NCI-H460 (cell line): ENCODE data around the gene MT1B. TPM values are rescaled to one million over a fixed set of nuclear protein-coding genes. Genes with fewer than 3 reads are reported as not detected.

ENCODE experiments used
- DNase-seq: peaks from one replicate; pipeline ENCODE4 v3.0.0-alpha.2; 2016; ENCODE audit warnings: low read depth; ENCODE audit errors: extremely low read depth
- total RNA-seq: library from RNA; depleted of rRNA; stranded (reverse); fragments of >200 nt; shearing (Covaris generic); gene quantifications from 2 replicates; pipeline ENCODE4 v1.2.3, GENCODE V29; 2014; rRNA removed

The MT1B gene
- total RNA-seq, 1 experiment from 2014 or later, result not detected

DNA sequence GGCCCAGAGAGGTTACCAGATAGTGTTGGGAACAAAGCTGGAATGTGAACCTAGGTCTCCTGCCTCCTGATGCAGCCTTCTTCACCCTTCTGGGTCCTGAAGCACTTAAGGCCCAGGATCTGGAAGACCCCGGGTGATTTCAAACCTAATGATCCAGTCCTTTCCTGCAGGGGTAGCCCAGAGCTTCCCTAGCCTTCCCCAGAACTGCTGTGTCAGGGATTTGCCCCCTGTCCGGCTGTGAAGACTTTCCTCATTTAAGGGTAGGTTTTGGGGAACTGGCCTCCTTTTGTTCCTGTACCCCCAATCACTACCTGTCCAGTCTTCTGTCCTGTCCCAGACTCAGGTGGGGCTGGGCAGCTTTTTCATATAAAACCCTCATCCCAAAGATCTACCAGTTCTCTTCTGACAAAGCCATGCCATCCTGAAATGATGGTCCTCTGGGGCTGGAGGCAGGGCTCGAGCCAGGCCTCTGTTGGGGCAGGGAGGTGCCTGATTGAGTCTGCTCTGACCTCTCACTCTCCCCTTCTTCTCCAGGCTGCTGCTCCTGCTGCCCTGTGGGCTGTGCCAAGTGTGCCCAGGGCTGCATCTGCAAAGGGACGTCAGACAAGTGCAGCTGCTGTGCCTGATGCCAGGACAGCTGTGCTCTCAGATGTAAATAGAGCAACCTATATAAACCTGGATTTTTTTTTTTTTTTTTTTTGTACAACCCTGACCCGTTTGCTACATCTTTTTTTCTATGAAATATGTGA, 31.9 kb downstream of the MT1B start:
- no peak for DNase-seq

DNA sequence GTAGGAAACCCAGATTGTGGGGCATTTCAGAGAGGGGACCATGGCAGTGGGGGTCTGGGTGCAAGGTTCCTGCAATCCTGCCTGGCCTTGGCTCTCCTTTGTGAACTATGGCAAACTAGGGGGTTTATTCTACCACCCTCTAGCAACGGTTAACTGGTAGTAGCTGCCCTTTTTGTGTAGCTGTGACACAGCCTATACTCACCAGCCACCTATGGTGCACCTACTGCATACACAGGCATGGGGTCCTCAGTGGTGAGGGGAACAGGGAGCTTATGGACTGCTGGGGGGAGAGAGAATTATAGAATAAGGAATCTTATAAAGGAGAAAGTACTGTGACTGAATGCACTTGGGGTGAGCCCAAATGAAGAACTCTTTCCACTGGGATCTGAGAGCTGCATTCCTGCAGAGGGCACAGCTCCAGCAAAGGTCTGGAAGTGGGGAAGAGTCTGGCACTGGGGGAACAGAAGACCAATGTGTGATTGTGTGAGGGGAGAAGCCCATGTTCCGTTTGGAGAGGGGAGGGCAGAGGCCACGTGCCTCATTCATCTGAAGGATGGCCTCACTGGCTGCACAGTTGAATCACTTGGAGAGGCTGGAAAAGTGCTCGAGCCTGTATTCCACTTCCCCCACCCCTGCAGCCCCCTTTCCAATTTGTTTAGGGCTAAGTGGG, 32.7 kb downstream of the MT1B start:
- no peak for DNase-seq

DNA sequence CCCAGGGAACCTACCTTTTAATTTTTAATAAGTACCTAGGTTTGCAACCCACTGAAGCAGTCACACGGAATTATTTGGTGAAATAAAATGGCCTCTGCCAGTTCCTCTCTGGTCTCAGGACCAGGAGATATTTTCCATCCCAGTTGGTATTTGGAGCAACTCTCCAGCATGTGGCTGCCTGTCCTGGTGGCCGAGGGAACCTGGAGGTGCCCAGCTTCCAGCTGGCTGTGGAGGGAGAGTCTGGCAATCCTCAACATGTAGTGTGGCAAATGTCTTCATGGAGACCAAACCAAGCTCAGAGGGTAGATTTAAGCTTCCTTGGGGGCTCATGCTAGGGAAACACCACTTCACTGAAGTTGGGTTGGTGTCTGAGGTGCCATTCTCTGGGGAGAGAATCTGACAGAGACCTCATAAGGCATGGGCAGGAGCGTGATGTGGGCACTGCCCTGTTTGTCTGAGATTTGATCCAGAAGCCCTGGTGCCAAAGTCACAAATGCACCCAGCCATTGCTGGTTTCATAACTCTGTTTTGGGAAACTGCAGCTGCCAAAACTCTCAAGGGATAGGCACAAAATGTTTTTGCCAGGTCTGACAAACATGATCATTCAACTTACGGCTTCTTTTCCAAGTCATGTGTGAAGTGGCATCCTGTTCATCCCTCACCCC, 33.4 kb downstream of the MT1B start:
- no peak for DNase-seq

DNA sequence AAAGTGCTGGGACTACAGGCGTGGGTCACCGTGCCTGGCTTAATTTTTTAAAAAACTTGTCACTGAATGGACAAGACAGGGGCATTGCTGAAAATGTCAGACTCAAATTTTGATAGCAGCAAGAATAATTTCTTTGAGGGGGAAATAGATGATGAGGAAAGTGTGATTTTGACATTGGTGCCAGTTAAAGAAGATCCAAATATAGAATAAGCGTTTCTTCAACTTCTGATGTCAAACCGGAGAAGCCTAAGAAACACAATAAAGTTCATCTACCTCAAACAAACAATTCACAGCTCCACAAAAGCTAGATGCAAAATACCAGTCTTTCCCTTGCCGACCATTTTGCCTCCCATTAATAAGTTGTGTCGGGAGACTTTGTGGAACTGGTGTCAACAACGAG, 35.1 kb downstream of the MT1B start:
- no peak for DNase-seq

DNA sequence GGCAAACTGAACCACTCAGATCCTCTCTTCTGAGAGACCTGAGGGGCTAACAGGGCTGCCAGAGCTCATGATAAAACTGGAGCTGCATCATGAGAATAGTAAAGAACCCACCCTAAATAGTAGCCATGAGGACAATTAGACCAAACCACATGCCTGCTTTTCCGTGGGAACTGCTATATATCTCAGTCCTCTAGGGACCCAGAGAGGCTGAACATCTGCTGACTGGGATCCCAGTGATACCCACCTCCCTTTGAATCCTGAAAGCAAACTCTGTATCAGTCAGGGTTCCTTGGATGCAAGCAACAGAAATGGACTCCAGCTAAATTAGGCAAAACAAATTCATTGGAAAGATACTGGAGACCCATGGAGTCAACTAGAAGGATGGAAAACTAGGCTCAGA, 37.1 kb downstream of the MT1B start:
- DNase-seq, result no peak

DNA sequence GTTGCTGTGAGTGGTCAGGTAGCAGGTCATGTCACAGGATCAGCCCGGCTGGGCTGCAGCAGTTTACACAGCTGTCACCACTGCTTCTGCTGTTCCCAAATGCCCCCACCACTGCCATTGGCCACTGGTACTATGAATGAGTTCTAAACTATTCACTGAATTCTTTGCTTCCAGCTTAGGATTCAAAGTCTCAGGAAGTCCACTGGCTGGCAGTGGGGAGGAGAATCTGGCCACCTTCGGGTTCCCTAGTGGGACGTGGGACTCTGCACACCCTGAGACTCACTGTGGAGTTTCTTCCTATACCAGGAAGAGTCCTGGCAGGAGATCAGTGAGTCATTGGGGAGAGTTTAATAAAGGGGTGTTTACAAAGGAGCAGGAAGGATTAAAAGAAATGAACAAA, 37.5 kb downstream of the MT1B start:
- DNase-seq, result no peak

DNA sequence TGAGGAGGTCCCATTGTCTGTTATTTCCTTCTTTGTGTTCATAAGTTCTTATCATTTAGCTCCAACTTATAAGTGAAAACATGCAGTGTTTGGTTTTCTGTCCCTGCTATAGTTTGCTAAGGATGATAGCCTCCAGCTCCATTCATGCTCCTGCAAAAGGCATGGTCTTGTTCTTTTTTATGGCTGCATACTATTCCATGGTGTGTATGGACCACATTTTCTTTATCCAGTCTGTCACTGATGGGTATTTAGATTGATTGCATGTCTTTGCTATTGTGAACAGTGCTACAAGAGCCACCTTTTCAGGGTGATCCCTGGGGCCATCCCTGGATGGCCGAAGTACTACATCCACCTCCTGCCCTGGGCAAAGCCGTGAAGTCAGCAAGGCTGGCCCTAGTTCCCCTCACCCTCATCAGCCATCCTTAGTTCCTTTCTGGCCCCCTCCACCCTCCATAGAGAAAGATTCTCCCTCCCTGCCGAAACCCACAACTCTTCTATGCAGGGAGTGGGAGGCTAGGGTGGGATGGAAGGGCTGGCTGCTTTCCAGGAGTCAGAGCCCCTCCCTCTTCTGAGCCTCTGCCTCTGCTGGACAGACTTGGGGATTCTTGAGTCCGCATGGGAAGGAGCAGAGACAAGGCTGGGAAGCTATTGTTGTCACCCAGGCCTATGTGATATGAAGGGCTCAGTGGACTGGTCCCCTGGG, 38.9 kb downstream of the MT1B start:
- no peak for DNase-seq

DNA sequence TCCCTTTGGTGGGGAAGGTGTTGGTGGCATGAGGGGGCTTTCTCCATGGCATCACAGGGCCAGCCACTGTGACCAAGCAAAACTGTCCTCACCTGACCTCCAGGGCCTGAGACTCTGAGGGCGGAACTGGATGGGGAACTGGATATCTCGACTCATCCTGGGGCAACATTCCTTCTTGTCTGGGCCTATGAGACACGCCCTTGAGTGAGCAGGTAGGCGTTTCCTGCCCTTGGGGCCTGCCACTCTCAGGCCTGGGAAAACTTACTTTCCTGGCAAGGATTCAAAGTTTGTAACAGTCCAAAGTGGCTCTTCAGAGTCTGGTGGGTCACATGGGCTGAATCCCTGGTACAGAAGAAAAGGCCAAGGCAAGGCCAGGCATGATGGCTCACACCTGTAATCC, 40.2 kb downstream of the MT1B start:
- no peak for DNase-seq

DNA sequence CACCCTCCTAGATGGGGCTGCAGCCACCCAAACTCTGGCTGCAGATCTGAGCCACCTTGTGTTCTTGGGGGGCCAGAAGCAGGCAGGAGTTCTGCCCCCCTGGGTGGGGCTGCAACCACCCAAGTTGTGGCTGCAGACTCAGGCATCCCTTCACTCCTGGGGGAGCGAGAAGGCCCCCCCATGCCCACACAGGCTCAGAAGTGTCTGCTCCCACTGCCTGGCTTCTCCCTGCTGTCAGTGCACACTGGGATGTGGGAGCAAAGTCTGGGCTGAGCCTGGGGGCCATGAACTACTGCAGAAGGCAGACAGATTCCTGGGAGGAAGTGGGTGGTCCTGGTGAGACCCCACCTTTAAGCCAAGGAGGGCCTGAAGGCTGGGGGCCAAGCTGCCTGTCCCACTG, 43.6 kb downstream of the MT1B start:
- DNase-seq, result no peak

DNA sequence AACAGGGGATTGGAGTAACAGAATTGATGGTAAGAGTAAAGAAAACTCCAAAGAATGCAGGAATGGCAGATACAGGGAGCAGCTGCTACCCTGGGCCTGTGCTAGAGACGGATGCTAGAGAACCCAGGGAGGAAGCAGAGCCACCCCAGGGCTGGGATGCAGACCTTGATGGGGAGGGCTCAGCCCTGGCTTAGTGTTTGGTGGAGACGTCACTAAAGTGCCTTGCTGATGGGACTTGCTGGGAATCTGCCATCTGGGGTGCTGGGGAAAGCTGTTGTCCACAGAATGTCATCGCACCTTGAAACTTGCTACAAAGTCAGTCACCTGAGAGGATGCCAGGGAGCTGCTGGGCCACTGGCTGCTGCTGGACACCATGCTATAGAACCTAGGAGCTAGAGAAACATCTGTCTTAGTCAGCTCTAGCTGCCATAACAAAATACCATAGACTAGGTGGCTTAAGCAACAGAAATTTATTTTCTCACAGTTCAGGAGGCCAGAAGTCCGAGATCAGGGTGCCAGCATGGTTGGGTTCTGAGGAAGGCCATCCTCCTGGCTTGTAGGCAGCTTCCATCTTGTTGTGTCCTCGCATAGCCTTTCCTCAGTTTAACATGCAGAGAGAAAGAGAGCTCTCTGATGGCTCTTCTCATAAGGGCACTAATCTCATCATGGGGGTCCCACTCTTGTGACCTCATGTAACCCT, 45.9 kb downstream of the MT1B start:
- DNase-seq, result no peak

DNA sequence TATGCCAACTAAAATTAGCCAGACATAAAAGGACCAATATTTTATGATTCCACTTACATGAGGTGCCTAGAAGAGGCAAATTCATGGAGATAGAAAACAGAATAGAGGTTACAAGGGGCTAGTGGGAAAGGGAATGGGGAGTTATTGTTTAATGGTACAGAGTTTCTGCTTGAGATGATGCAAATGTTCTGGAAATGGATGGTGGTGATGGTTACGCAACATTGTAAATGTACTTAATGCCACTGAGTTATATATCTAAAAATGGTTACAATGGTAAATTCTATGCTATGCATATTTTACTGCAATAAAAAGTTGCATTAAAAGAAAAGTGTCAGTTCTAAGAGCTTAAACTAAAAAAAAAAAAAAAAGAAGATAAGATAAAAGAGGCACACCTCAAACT, 48.5 kb downstream of the MT1B start:
- DNase-seq, result no peak

DNA sequence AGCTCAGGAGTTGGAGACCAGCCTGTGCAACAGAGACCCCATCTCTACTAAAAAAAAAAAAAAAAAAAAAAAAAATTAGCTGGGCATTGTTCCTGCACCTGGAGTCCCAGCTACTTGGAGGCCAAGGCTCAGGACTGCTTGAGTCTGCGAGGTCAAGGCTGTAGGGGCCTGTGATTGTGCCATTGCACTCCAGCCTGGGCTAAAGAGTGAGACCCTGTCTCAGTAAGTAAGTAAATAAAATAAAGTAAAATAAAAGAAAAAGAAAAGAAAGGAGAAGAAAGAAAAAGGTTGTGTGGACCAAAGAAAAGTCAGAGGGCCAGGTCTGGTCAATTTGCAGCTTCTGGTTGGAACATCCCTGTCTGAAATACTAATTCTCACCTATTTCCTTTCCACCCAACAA, 48.9 kb downstream of the MT1B start:
- DNase-seq, result no peak

DNA sequence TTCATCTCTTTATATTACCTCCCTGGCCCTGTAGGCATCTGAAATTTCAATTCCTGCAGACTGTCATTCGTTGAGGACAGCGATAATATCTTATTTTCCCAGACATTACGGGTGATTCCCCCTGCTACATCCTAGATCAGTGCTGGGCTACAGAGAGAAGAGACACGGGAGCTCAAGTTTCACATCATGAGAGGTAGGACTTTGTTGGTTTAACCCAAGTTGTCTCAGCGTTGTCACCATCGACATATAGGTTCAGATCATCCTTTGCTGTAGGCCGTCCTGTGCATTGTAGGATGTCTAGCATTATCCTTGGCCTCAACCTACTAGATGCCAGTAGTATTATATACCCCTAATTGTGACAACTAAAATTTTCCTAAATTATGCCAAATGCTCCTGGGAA, 49.8 kb downstream of the MT1B start:
- DNase-seq, result no peak

Other genes starting within 250 kb of the MT1B start
- gene AMFR, start 226.3 kb upstream of the MT1B start, total RNA-seq, result 197 and 209 TPM in 2 replicates
- 115 and 140 TPM in 2 replicates for gene NUDT21, start 200.6 kb upstream of the MT1B start, total RNA-seq
- 121 and 132 TPM in 2 replicates for gene OGFOD1, start 200.3 kb upstream of the MT1B start, total RNA-seq
- 67.3 and 75.3 TPM in 2 replicates for gene BBS2, start 131.9 kb upstream of the MT1B start, total RNA-seq
- gene MT4, start 86.8 kb upstream of the MT1B start, total RNA-seq, result not detected in 2 replicates
- gene MT3, start 62.4 kb upstream of the MT1B start, total RNA-seq, result not detected in 2 replicates
- gene MT2A, start 43.3 kb upstream of the MT1B start, total RNA-seq, result 83.8 and 113 TPM in 2 replicates
- 2.3 TPM in 1 of 2 replicates, not detected in the other for gene MT1E, start 26.1 kb upstream of the MT1B start, total RNA-seq
- gene MT1M, start 19.2 kb upstream of the MT1B start, total RNA-seq, result not detected in 2 replicates
- gene MT1A, start 13.2 kb upstream of the MT1B start, total RNA-seq, result 19.4 and 32.8 TPM in 2 replicates
- 0.72 and 0.97 TPM in 2 replicates for gene MT1F, start 6.1 kb downstream of the MT1B start, total RNA-seq
- not detected in 2 replicates for gene MT1G, start 16.2 kb downstream of the MT1B start, total RNA-seq
- gene MT1H, start 17.9 kb downstream of the MT1B start, total RNA-seq, result not detected in 2 replicates
- 5.6 and 11.3 TPM in 2 replicates for gene MT1X, start 30.6 kb downstream of the MT1B start, total RNA-seq
- gene NUP93, start 78.2 kb downstream of the MT1B start, total RNA-seq, result 78.1 and 87.7 TPM in 2 replicates
- not detected in 2 replicates for gene SLC12A3, start 213.3 kb downstream of the MT1B start, total RNA-seq